Measurements from ENCODE around the gene LIPG.

The LIPG gene

GRCh38 chr18:49630246-49630699, 68.4 kb downstream of the LIPG start:
- Mint-ChIP-seq H3K27ac (no peak overlapping the region), H3K27me3 (peaks cover 6 to 38% of the 10 kb centered on the region in 2 donors), H3K4me3 (no peak overlapping the region), H3K4me1 (ENCODE audit: low read depth in 2 of 2) (peaks cover 0 to 4% of the 10 kb centered on the region in 2 donors), H3K9me3 (no peaks in the 10 kb centered on the region), H3K36me3 (ENCODE audit: insufficient read depth) (no peaks in the 10 kb centered on the region)
- ATAC-seq (replicated peaks) (no peak), DNase-seq (no peak)

GRCh38 chr18:49631146-49631866, 69.4 kb downstream of the LIPG start:
- no peaks in the 10 kb centered on the region for H3K9me3 Mint-ChIP-seq
- DNase-seq, result no peak
- peaks cover 0 to 4% of the 10 kb centered on the region in 2 donors for H3K4me1 Mint-ChIP-seq (ENCODE audit: low read depth in 2 of 2)
- H3K36me3 Mint-ChIP-seq (ENCODE audit: insufficient read depth), result no peaks in the 10 kb centered on the region
- H3K27ac Mint-ChIP-seq, result no peak overlapping the region
- peaks cover 6 to 32% of the 10 kb centered on the region in 2 donors for H3K27me3 Mint-ChIP-seq
- no peak for ATAC-seq (replicated peaks)
- no peak overlapping the region for H3K4me3 Mint-ChIP-seq

- DNase-seq (no peak), ATAC-seq (replicated peaks) (no peak)
- Mint-ChIP-seq H3K27me3 (peaks cover 10 to 19% of the 10 kb centered on the region in 2 donors), H3K9me3 (no peaks in the 10 kb centered on the region), H3K27ac (no peak overlapping the region), H3K4me3 (no peak overlapping the region), H3K36me3 (ENCODE audit: insufficient read depth) (peaks cover 1% of the 10 kb centered on the region), H3K4me1 (ENCODE audit: low read depth in 2 of 2) (peaks cover 0 to 4% of the 10 kb centered on the region in 2 donors)
These were observed 70.7 kb downstream of the LIPG start for GRCh38 chr18:49632588-49632987.

- Mint-ChIP-seq H3K4me1 (ENCODE audit: low read depth in 2 of 2) (no peaks in the 10 kb centered on the region), H3K27ac (no peak overlapping the region), H3K4me3 (no peak overlapping the region), H3K27me3 (peaks cover 19 to 26% of the 10 kb centered on the region in 2 donors), H3K36me3 (ENCODE audit: insufficient read depth) (peaks cover 2% of the 10 kb centered on the region), H3K9me3 (no peaks in the 10 kb centered on the region)
- DNase-seq (no peak), ATAC-seq (replicated peaks) (no peak)
These were observed 76.4 kb downstream of the LIPG start for GRCh38 chr18:49638209-49638785.

GRCh38 chr18:49638891-49639557, 77.2 kb downstream of the LIPG start:
- DNase-seq (no peak), ATAC-seq (replicated peaks) (no peak)
- no peaks in the 10 kb centered on the region for H3K4me1 Mint-ChIP-seq (ENCODE audit: low read depth in 2 of 2)
- peaks cover 2% of the 10 kb centered on the region for H3K36me3 Mint-ChIP-seq (ENCODE audit: insufficient read depth)
- H3K27ac Mint-ChIP-seq, result no peak overlapping the region
- H3K9me3 Mint-ChIP-seq, result no peaks in the 10 kb centered on the region
- H3K27me3 Mint-ChIP-seq, result peaks cover 18 to 33% of the 10 kb centered on the region in 2 donors
- no peak overlapping the region for H3K4me3 Mint-ChIP-seq

- no peak for DNase-seq
- Mint-ChIP-seq H3K27me3 (peaks cover 18 to 40% of the 10 kb centered on the region in 2 donors), H3K4me1 (ENCODE audit: low read depth in 2 of 2) (no peaks in the 10 kb centered on the region), H3K4me3 (no peak overlapping the region), H3K36me3 (ENCODE audit: insufficient read depth) (peaks cover 2% of the 10 kb centered on the region), H3K27ac (no peak overlapping the region), H3K9me3 (no peaks in the 10 kb centered on the region)
- no peak for ATAC-seq (replicated peaks)
These were observed 78.0 kb downstream of the LIPG start for GRCh38 chr18:49639643-49640391.

GRCh38 chr18:49640741-49641140, 78.9 kb downstream of the LIPG start:
- H3K9me3 Mint-ChIP-seq, result no peaks in the 10 kb centered on the region
- H3K4me3 Mint-ChIP-seq, result no peak overlapping the region
- DNase-seq (no peak), ATAC-seq (replicated peaks) (no peak)
- H3K27me3 Mint-ChIP-seq, result peaks cover 18 to 42% of the 10 kb centered on the region in 2 donors
- no peaks in the 10 kb centered on the region for H3K4me1 Mint-ChIP-seq (ENCODE audit: low read depth in 2 of 2)
- peaks cover 2% of the 10 kb centered on the region for H3K36me3 Mint-ChIP-seq (ENCODE audit: insufficient read depth)
- peak overlapping the region in 1 of 2 donors; percentile 2 for H3K27ac Mint-ChIP-seq

GRCh38 chr18:49645196-49645595, 83.3 kb downstream of the LIPG start:
- Mint-ChIP-seq H3K27ac (no peak overlapping the region), H3K4me1 (ENCODE audit: low read depth in 2 of 2) (no peaks in the 10 kb centered on the region), H3K36me3 (ENCODE audit: insufficient read depth) (no peaks in the 10 kb centered on the region), H3K9me3 (no peaks in the 10 kb centered on the region), H3K4me3 (no peak overlapping the region), H3K27me3 (peaks cover 12 to 27% of the 10 kb centered on the region in 2 donors)
- ATAC-seq (replicated peaks) (no peak), DNase-seq (no peak)

- no peak overlapping the region for H3K27ac Mint-ChIP-seq
- DNase-seq, result no peak
- H3K36me3 Mint-ChIP-seq (ENCODE audit: insufficient read depth), result no peaks in the 10 kb centered on the region
- no peaks in the 10 kb centered on the region for H3K9me3 Mint-ChIP-seq
- H3K27me3 Mint-ChIP-seq, result peaks cover 9 to 22% of the 10 kb centered on the region in 2 donors
- H3K4me1 Mint-ChIP-seq (ENCODE audit: low read depth in 2 of 2), result no peaks in the 10 kb centered on the region
- no peak overlapping the region for H3K4me3 Mint-ChIP-seq
- no peak for ATAC-seq (replicated peaks)
These were observed 84.0 kb downstream of the LIPG start for GRCh38 chr18:49645841-49646351.

GRCh38 chr18:49646873-49647272, 85.0 kb downstream of the LIPG start:
- no peak for ATAC-seq (replicated peaks)
- peaks cover 0 to 16% of the 10 kb centered on the region in 2 donors for H3K27me3 Mint-ChIP-seq

GRCh38 chr18:49647496-49648168, 85.8 kb downstream of the LIPG start:
- DNase-seq (no peak), ATAC-seq (replicated peaks) (no peak)
- Mint-ChIP-seq H3K4me1 (ENCODE audit: low read depth in 2 of 2) (peaks cover 0 to 2% of the 10 kb centered on the region in 2 donors), H3K36me3 (ENCODE audit: insufficient read depth) (no peaks in the 10 kb centered on the region), H3K4me3 (no peak overlapping the region), H3K27ac (no peak overlapping the region), H3K27me3 (peaks cover 0 to 16% of the 10 kb centered on the region in 2 donors), H3K9me3 (no peaks in the 10 kb centered on the region)

More at GRCh38 chr18:49646873-49647272, 85.0 kb downstream of the LIPG start:
- H3K4me3 Mint-ChIP-seq, result no peak overlapping the region
- peaks cover 0 to 2% of the 10 kb centered on the region in 2 donors for H3K4me1 Mint-ChIP-seq (ENCODE audit: low read depth in 2 of 2)
- no peak overlapping the region for H3K27ac Mint-ChIP-seq
- H3K36me3 Mint-ChIP-seq (ENCODE audit: insufficient read depth), result no peaks in the 10 kb centered on the region
- no peaks in the 10 kb centered on the region for H3K9me3 Mint-ChIP-seq
- DNase-seq, result no peak

- no peaks in the 10 kb centered on the region for H3K9me3 Mint-ChIP-seq
- no peaks in the 10 kb centered on the region for H3K36me3 Mint-ChIP-seq (ENCODE audit: insufficient read depth)
- H3K4me1 Mint-ChIP-seq (ENCODE audit: low read depth in 2 of 2), result peaks cover 0 to 6% of the 10 kb centered on the region in 2 donors
- H3K4me3 Mint-ChIP-seq, result no peak overlapping the region
- ATAC-seq (replicated peaks) (no peak), DNase-seq (no peak)
- H3K27ac Mint-ChIP-seq, result no peak overlapping the region
- peaks cover 0 to 16% of the 10 kb centered on the region in 2 donors for H3K27me3 Mint-ChIP-seq
These were observed 86.5 kb downstream of the LIPG start for GRCh38 chr18:49648326-49648725.

All from effector memory CD8-positive, alpha-beta T cell (primary cell).